WTC11 (cell line): ENCODE data around the gene TMEM174. TPM values are rescaled to one million over a fixed set of nuclear protein-coding genes. Genes with fewer than 3 reads are reported as not detected.

Experiments
- ATAC-seq: fragments of 200-7000 bp; cut with Tn5 transposase; 2 replicates; pipeline ENCODE4 v1.10.0; 2021; ENCODE audit warnings: mild to moderate bottlenecking, moderate library complexity
- CTCF ChIA-PET: fragments of 300-600 bp; sonication (Branson Sonifier 250); formaldehyde crosslinking; loops from one replicate; lab custom pipeline; 2021; ENCODE audit warnings: antibody characterized with exemption; lab: Charles Lee
- POLR2A ChIA-PET: fragments of 350-600 bp; sonication (Branson Sonifier 250); formaldehyde crosslinking; loops from one replicate; lab custom pipeline; 2021; ENCODE audit warnings: antibody characterized with exemption; lab: Charles Lee
- DNase-seq: peaks from one replicate; pipeline ENCODE4 v3.0.0; 2021; ENCODE audit warnings: low spot score
- H3K27ac Mint-ChIP-seq: 2 replicates; pipeline ENCODE4 v1.8.0; 2021; ENCODE audit warnings: mixed read lengths
- H3K27me3 Mint-ChIP-seq: 2 replicates; pipeline ENCODE4 v1.8.0; 2021; ENCODE audit warnings: low read depth, mild to moderate bottlenecking, moderate library complexity, mixed read lengths
- H3K36me3 Mint-ChIP-seq: 2 replicates; pipeline ENCODE4 v1.8.0; 2021; ENCODE audit warnings: mixed read lengths
- H3K4me1 Mint-ChIP-seq: 2 replicates; pipeline ENCODE4 v1.8.0; 2022; ENCODE audit warnings: mixed read lengths
- H3K4me3 Mint-ChIP-seq: 2 replicates; pipeline ENCODE4 v1.8.0; 2021; ENCODE audit warnings: mild to moderate bottlenecking, moderate library complexity, mixed read lengths
- H3K9me3 Mint-ChIP-seq: 2 replicates; pipeline ENCODE4 v1.8.0; 2021; ENCODE audit warnings: mixed read lengths
- ATF1 ChIP-seq: sonication (generic); formaldehyde crosslinking; IDR thresholded peaks from 2 replicates; pipeline ENCODE4 v1.8.1; 2023; ENCODE audit warnings: mild to moderate bottlenecking, moderate library complexity, missing genetic modification reagents
- CBFB ChIP-seq: sonication (generic); formaldehyde crosslinking; IDR thresholded peaks from 2 replicates; pipeline ENCODE4 v1.8.1; 2022; ENCODE audit warnings: mild to moderate bottlenecking, low read depth, missing genetic modification reagents
- CREB1 ChIP-seq: sonication (generic); formaldehyde crosslinking; IDR thresholded peaks from 2 replicates; pipeline ENCODE4 v1.8.0; 2023; ENCODE audit warnings: mild to moderate bottlenecking, missing genetic modification reagents
- IRF2 ChIP-seq: sonication (generic); formaldehyde crosslinking; IDR thresholded peaks from 2 replicates; pipeline ENCODE4 v1.8.0; 2022; ENCODE audit warnings: low read depth, missing genetic modification reagents, borderline replicate concordance
- JUN ChIP-seq: sonication (generic); formaldehyde crosslinking; IDR thresholded peaks from 2 replicates; pipeline ENCODE4 v1.8.0; 2023; ENCODE audit warnings: mild to moderate bottlenecking, missing genetic modification reagents
- NFYB ChIP-seq: sonication (generic); formaldehyde crosslinking; conservative IDR thresholded peaks from 2 replicates; pipeline ENCODE4 v1.8.0; 2022; ENCODE audit warnings: low read depth, missing genetic modification reagents
- NR1H2 ChIP-seq: sonication (generic); formaldehyde crosslinking; IDR thresholded peaks from 2 replicates; pipeline ENCODE4 v1.9.0; 2021; ENCODE audit warnings: mild to moderate bottlenecking, moderate library complexity, missing genetic modification reagents
- RORB ChIP-seq: fragments of 250-450 bp; sonication (Bioruptor Pico); IDR thresholded peaks from 2 replicates; pipeline ENCODE4 v1.9.0; 2021; ENCODE audit warnings: mild to moderate bottlenecking
- SMAD4 ChIP-seq: sonication (generic); formaldehyde crosslinking; IDR thresholded peaks from 2 replicates; pipeline ENCODE4 v1.8.0; 2022; ENCODE audit warnings: mild to moderate bottlenecking, missing genetic modification reagents
- TEAD1 ChIP-seq: sonication (generic); formaldehyde crosslinking; IDR thresholded peaks from 2 replicates; pipeline ENCODE4 v1.8.0; 2022; ENCODE audit warnings: mild to moderate bottlenecking, missing genetic modification reagents
- TP53 ChIP-seq: sonication (generic); formaldehyde crosslinking; IDR thresholded peaks from 2 replicates; pipeline ENCODE4 v1.8.1; 2023; ENCODE audit warnings: mild to moderate bottlenecking, missing genetic modification reagents
- ZNF121 ChIP-seq: sonication (generic); formaldehyde crosslinking; IDR thresholded peaks from 2 replicates; pipeline ENCODE4 v1.8.0; 2023; ENCODE audit warnings: missing genetic modification reagents
- ZNF263 ChIP-seq: sonication (generic); formaldehyde crosslinking; IDR thresholded peaks from 2 replicates; pipeline ENCODE4 v1.8.1; 2022; ENCODE audit warnings: low read depth, mild to moderate bottlenecking, moderate library complexity, missing genetic modification reagents
- ZNF317 ChIP-seq: sonication (generic); formaldehyde crosslinking; IDR thresholded peaks from 2 replicates; pipeline ENCODE4 v1.8.1; 2023; ENCODE audit warnings: low read depth, mild to moderate bottlenecking, moderate library complexity, missing genetic modification reagents, borderline replicate concordance
- ZNF671 ChIP-seq: fragments of 250-450 bp; sonication (Bioruptor Pico); IDR thresholded peaks from 2 replicates; pipeline ENCODE4 v1.8.0; 2021; ENCODE audit warnings: mild to moderate bottlenecking
- total RNA-seq: library from RNA; stranded (reverse); gene quantifications from 3 replicates; pipeline ENCODE4 v1.2.3, GENCODE V29; 2021
- TF ChIP-seq, protein P1 (sequence below): sonication (generic); formaldehyde crosslinking; IDR thresholded peaks from 2 replicates; pipeline ENCODE4 v1.8.1; 2023; ENCODE audit warnings: mild to moderate bottlenecking, missing genetic modification reagents
- TF ChIP-seq, protein P2 (sequence below): sonication (generic); formaldehyde crosslinking; IDR thresholded peaks from 2 replicates; pipeline ENCODE4 v1.8.1; 2022; ENCODE audit warnings: low read depth, mild to moderate bottlenecking, moderate library complexity, missing genetic modification reagents, borderline replicate concordance
- TF ChIP-seq, protein P3 (sequence below): sonication (generic); formaldehyde crosslinking; IDR thresholded peaks from 2 replicates; pipeline ENCODE4 v1.8.1; 2023; ENCODE audit warnings: mild to moderate bottlenecking, missing genetic modification reagents, moderate library complexity
- TF ChIP-seq, protein P4 (sequence below): sonication (generic); formaldehyde crosslinking; IDR thresholded peaks from 2 replicates; pipeline ENCODE4 v1.8.0; 2022; ENCODE audit warnings: missing genetic modification reagents
- TF ChIP-seq, protein P5 (sequence below): sonication (generic); formaldehyde crosslinking; IDR thresholded peaks from 2 replicates; pipeline ENCODE4 v1.8.0; 2023; ENCODE audit warnings: missing genetic modification reagents
- TF ChIP-seq, protein P6 (sequence below): sonication (generic); formaldehyde crosslinking; IDR thresholded peaks from 2 replicates; pipeline ENCODE4 v1.8.0; 2023; ENCODE audit warnings: missing genetic modification reagents, mild to moderate bottlenecking, borderline replicate concordance

The TMEM174 gene
- total RNA-seq, 1 experiment from 2014 or later = not detected

DNA sequence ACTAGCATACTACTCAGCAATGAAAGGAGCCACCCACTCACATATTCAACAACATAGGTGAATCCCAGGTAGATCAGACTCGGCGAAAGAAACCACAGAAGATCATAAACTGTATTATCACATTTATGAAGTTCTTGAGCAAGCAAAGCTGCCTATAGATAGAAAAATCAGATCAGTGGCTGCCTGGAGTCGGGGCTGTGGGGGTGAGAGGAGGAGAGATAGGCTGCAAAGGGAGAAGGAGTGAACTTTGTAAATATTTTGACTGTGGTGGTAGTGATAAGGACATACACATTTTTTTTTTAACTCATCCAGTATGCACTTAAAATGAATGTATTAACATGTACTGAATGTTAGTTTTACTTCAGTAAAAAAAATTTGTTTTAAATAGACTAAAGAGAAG lies 23.5 kb upstream of the TMEM174 start (continued):
- TF ChIP-seq, protein P1, sequence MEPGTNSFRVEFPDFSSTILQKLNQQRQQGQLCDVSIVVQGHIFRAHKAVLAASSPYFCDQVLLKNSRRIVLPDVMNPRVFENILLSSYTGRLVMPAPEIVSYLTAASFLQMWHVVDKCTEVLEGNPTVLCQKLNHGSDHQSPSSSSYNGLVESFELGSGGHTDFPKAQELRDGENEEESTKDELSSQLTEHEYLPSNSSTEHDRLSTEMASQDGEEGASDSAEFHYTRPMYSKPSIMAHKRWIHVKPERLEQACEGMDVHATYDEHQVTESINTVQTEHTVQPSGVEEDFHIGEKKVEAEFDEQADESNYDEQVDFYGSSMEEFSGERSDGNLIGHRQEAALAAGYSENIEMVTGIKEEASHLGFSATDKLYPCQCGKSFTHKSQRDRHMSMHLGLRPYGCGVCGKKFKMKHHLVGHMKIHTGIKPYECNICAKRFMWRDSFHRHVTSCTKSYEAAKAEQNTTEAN (CRISPR knock-in tag) = no peak
- TF ChIP-seq, protein P2, sequence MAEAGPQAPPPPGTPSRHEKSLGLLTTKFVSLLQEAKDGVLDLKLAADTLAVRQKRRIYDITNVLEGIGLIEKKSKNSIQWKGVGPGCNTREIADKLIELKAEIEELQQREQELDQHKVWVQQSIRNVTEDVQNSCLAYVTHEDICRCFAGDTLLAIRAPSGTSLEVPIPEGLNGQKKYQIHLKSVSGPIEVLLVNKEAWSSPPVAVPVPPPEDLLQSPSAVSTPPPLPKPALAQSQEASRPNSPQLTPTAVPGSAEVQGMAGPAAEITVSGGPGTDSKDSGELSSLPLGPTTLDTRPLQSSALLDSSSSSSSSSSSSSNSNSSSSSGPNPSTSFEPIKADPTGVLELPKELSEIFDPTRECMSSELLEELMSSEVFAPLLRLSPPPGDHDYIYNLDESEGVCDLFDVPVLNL = no peak

DNA sequence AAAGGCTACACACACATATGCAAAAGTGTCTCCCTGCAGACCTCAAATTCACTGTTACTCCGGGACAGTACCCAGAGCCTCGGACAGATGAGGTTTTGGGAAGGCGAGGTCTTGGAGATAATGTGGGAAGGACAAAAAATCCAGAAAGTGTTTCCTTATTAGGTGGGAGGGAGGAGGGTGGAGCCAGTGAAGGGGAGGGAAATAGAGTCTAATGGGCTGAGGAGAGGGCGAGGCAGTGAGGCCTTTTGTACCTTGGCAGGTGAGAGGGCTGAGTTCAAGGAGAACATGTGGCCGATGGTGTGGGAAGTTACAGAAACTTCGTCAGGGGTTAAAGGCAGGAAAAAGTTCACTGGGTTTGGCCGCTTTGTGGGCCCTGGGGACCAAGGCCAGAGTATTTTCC lies 22.1 kb upstream of the TMEM174 start:
- TF ChIP-seq IRF2 (CRISPR knock-in tag) = no peak
- TF ChIP-seq ZNF121 = no peak
- TF ChIP-seq TP53 (CRISPR knock-in tag) = no peak
- no peak for TF ChIP-seq ATF1 (CRISPR knock-in tag)
- no peak for TF ChIP-seq CBFB
- no peak for TF ChIP-seq CREB1 (CRISPR knock-in tag)
- no peak for TF ChIP-seq SMAD4 (CRISPR knock-in tag)
- no peak for TF ChIP-seq ZNF263 (CRISPR knock-in tag)
- TF ChIP-seq RORB = no peak
- no peak for TF ChIP-seq JUN
- no peak for TF ChIP-seq ZNF317 (CRISPR knock-in tag)
- no peak for TF ChIP-seq NR1H2
- TF ChIP-seq, protein P3, sequence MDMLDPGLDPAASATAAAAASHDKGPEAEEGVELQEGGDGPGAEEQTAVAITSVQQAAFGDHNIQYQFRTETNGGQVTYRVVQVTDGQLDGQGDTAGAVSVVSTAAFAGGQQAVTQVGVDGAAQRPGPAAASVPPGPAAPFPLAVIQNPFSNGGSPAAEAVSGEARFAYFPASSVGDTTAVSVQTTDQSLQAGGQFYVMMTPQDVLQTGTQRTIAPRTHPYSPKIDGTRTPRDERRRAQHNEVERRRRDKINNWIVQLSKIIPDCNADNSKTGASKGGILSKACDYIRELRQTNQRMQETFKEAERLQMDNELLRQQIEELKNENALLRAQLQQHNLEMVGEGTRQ = no peak
- TF ChIP-seq ZNF671 (CRISPR knock-in tag) = no peak
- TF ChIP-seq, all 79 proteins: peak for 0
- Mint-ChIP-seq H3K36me3 (no peaks in the 10 kb centered on the region), H3K9me3 (no peaks in the 10 kb centered on the region), H3K27me3 (peaks cover 3% of the 10 kb centered on the region; the same call in 1 of the 2 replicates), H3K4me3 (no peak overlapping the region), H3K4me1 (peaks cover 10% of the 10 kb centered on the region), H3K27ac (no peak overlapping the region)
- POLR2A ChIA-PET = no interaction called here
- peak; percentile 28 for ATAC-seq
- CTCF ChIA-PET = interaction anchor here (1.3 kb wide), 1 partner anchor 20 kb away, joined by 3 read pairs; no protein-coding TSS in a partner anchor
- DNase-seq = no peak

DNA sequence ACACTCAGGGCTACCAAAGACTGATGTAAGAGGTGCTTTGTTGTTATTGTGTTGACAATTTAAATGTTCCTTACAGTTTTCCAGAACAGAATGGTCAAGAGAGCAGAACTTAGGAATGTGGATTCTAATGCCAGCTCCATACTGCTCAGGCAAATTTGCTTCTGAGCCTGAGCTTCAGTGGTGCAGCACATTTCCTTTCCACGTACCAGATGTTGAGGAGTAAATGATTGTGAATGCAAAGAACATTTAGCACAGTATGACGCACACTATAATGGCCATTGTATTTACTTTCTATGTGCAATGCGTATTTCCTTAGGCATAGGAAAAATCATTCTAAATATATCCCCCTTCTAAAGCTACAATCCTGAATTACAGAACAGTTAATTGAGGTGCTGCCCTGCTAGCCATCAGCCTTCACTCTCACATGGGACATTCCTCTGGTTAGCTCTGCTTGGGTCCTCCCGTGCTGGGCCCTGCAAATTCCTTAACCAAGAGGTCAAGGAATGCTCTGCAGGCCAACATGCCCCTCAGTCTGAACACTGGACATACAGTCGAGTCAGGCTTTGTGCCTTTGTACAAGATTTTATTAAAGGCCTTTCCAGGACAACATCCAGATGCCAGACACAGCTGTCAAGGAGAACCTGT lies 21.1 kb upstream of the TMEM174 start:
- ATAC-seq = no peak
- Mint-ChIP-seq H3K9me3 (no peaks in the 10 kb centered on the region), H3K27me3 (no peaks in the 10 kb centered on the region), H3K4me1 (peaks cover 13% of the 10 kb centered on the region), H3K4me3 (no peak overlapping the region), H3K36me3 (no peaks in the 10 kb centered on the region), H3K27ac (no peak overlapping the region)
- ChIA-PET POLR2A (interaction anchor here (1.3 kb wide), 1 partner anchor 8 kb away, joined by 3 read pairs; no protein-coding TSS in a partner anchor), CTCF (interaction anchor here (0.8 to 3.1 kb wide), 4 partner anchors 19 to 68 kb away, joined by 3 to 15 read pairs (median 12); no protein-coding TSS in a partner anchor)
- no peak for DNase-seq
- TF ChIP-seq NR1H2 (no peak), NFYB (CRISPR knock-in tag) (no peak), TEAD1 (CRISPR knock-in tag) (no peak)
- TF ChIP-seq, protein P4, sequence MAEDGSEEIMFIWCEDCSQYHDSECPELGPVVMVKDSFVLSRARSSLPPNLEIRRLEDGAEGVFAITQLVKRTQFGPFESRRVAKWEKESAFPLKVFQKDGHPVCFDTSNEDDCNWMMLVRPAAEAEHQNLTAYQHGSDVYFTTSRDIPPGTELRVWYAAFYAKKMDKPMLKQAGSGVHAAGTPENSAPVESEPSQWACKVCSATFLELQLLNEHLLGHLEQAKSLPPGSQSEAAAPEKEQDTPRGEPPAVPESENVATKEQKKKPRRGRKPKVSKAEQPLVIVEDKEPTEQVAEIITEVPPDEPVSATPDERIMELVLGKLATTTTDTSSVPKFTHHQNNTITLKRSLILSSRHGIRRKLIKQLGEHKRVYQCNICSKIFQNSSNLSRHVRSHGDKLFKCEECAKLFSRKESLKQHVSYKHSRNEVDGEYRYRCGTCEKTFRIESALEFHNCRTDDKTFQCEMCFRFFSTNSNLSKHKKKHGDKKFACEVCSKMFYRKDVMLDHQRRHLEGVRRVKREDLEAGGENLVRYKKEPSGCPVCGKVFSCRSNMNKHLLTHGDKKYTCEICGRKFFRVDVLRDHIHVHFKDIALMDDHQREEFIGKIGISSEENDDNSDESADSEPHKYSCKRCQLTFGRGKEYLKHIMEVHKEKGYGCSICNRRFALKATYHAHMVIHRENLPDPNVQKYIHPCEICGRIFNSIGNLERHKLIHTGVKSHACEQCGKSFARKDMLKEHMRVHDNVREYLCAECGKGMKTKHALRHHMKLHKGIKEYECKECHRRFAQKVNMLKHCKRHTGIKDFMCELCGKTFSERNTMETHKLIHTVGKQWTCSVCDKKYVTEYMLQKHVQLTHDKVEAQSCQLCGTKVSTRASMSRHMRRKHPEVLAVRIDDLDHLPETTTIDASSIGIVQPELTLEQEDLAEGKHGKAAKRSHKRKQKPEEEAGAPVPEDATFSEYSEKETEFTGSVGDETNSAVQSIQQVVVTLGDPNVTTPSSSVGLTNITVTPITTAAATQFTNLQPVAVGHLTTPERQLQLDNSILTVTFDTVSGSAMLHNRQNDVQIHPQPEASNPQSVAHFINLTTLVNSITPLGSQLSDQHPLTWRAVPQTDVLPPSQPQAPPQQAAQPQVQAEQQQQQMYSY (CRISPR knock-in tag) = no peak
- TF ChIP-seq, protein P5, sequence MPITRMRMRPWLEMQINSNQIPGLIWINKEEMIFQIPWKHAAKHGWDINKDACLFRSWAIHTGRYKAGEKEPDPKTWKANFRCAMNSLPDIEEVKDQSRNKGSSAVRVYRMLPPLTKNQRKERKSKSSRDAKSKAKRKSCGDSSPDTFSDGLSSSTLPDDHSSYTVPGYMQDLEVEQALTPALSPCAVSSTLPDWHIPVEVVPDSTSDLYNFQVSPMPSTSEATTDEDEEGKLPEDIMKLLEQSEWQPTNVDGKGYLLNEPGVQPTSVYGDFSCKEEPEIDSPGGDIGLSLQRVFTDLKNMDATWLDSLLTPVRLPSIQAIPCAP (CRISPR knock-in tag) = no peak
- TF ChIP-seq, protein P6, sequence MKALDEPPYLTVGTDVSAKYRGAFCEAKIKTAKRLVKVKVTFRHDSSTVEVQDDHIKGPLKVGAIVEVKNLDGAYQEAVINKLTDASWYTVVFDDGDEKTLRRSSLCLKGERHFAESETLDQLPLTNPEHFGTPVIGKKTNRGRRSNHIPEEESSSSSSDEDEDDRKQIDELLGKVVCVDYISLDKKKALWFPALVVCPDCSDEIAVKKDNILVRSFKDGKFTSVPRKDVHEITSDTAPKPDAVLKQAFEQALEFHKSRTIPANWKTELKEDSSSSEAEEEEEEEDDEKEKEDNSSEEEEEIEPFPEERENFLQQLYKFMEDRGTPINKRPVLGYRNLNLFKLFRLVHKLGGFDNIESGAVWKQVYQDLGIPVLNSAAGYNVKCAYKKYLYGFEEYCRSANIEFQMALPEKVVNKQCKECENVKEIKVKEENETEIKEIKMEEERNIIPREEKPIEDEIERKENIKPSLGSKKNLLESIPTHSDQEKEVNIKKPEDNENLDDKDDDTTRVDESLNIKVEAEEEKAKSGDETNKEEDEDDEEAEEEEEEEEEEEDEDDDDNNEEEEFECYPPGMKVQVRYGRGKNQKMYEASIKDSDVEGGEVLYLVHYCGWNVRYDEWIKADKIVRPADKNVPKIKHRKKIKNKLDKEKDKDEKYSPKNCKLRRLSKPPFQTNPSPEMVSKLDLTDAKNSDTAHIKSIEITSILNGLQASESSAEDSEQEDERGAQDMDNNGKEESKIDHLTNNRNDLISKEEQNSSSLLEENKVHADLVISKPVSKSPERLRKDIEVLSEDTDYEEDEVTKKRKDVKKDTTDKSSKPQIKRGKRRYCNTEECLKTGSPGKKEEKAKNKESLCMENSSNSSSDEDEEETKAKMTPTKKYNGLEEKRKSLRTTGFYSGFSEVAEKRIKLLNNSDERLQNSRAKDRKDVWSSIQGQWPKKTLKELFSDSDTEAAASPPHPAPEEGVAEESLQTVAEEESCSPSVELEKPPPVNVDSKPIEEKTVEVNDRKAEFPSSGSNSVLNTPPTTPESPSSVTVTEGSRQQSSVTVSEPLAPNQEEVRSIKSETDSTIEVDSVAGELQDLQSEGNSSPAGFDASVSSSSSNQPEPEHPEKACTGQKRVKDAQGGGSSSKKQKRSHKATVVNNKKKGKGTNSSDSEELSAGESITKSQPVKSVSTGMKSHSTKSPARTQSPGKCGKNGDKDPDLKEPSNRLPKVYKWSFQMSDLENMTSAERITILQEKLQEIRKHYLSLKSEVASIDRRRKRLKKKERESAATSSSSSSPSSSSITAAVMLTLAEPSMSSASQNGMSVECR (CRISPR knock-in tag) = no peak
- TF ChIP-seq, protein P2 = no peak
